ENCODE data around the gene GLTP.

GRCh38 chr12:109857715-109858114 lies 22.6 kb downstream of the GLTP start:
- TF ChIP-seq CTCF (IDR thresholded peaks at IDR 0.05; ENCODE audit: insufficient read depth, low read depth, low read length) (no peak), EZH2 (IDR thresholded peaks at IDR 0.05; ENCODE audit: insufficient read depth, low read length) (no peak)
